GM12891 (cell line): ENCODE results near the gene SMARCD2.
"Not testable (repeated sequence)": the region's sequence is repeated elsewhere in the genome, so short reads cannot be mapped to it uniquely, and the experiment has no call there.

ENCODE experiments used
- DNase-seq: peaks from one replicate; pipeline ENCODE4 v3.0.0; 2011; ENCODE audit warnings: low spot score; ENCODE audit not compliant: insufficient read length
- FAIRE-seq: peaks from 2 replicates; lab custom pipeline; 2011; peaks lifted over from hg19 to GRCh38; lab: Jason Lieb, UNC
- PAX5 ChIP-seq: IDR thresholded peaks from 2 replicates; pipeline ENCODE4 v1.6.1; 2011; ENCODE audit warnings: low read length, moderate library complexity, mild to moderate bottlenecking; ENCODE audit not compliant: insufficient read depth, severe bottlenecking
- POLR2A ChIP-seq: IDR thresholded peaks from 2 replicates; pipeline ENCODE4 v1.6.1; 2011; ENCODE audit warnings: low read depth, low read length, control low read depth
- POLR2AphosphoS5 ChIP-seq: IDR thresholded peaks from 2 replicates; pipeline ENCODE4 v1.6.1; 2011; ENCODE audit warnings: low read depth, low read length, control low read depth
- POU2F2 ChIP-seq: IDR thresholded peaks from 2 replicates; pipeline ENCODE4 v1.6.1; 2011; ENCODE audit warnings: low read depth, mild to moderate bottlenecking, control low read depth, low read length, moderate library complexity
- SPI1 ChIP-seq: IDR thresholded peaks from 2 replicates; pipeline ENCODE4 v1.6.1; 2011; ENCODE audit warnings: low read depth, low read length, control low read depth
- TAF1 ChIP-seq: IDR thresholded peaks from 2 replicates; pipeline ENCODE4 v1.6.1; 2011; ENCODE audit warnings: low read depth, low read length, control low read depth

SMARCD2 gene

GRCh38 chr17:63819131-63819530 is 23.4 kb downstream of the SMARCD2 start:
- no peak for FAIRE-seq
- DNase-seq, result no peak
- no peak for TF ChIP-seq POLR2AphosphoS5
- no peak for TF ChIP-seq TAF1
- no peak for TF ChIP-seq POU2F2
- TF ChIP-seq POLR2A, result no peak
- TF ChIP-seq PAX5, result no peak
- TF ChIP-seq SPI1, result no peak

- TF ChIP-seq POLR2A, result peak; percentile 28; the same call in 1 of the 2 replicates
- no peak for TF ChIP-seq POU2F2
- DNase-seq, result no peak
- FAIRE-seq, result no peak
Measured at GRCh38 chr17:63817736-63818385, 24.6 kb downstream of the SMARCD2 start.

GRCh38 chr17:63816669-63817068 is 25.8 kb downstream of the SMARCD2 start:
- TF ChIP-seq TAF1, result no peak
- TF ChIP-seq SPI1, result no peak
- FAIRE-seq, result no peak

GRCh38 chr17:63816123-63816522 is 26.4 kb downstream of the SMARCD2 start:
- TF ChIP-seq POU2F2 (no peak), SPI1 (no peak), TAF1 (no peak), POLR2A (no peak), PAX5 (no peak), POLR2AphosphoS5 (no peak)
- no peak for DNase-seq
- FAIRE-seq, result no peak

More at GRCh38 chr17:63816669-63817068, 25.8 kb downstream of the SMARCD2 start:
- DNase-seq, result no peak

- FAIRE-seq, result no peak
Measured at GRCh38 chr17:63809970-63810369, 32.5 kb downstream of the SMARCD2 start.

GRCh38 chr17:63805591-63805990 is 36.9 kb downstream of the SMARCD2 start:
- TF ChIP-seq SPI1, result no peak
- no peak for TF ChIP-seq TAF1
- TF ChIP-seq PAX5, result no peak
- no peak for TF ChIP-seq POLR2AphosphoS5
- no peak for TF ChIP-seq POU2F2
- TF ChIP-seq POLR2A, result no peak

More at GRCh38 chr17:63809970-63810369, 32.5 kb downstream of the SMARCD2 start:
- DNase-seq, result no peak
- TF ChIP-seq POLR2A (no peak), SPI1 (no peak), PAX5 (no peak), POU2F2 (no peak), TAF1 (no peak), POLR2AphosphoS5 (no peak)

GRCh38 chr17:63804328-63804727 is 38.2 kb downstream of the SMARCD2 start:
- no peak for TF ChIP-seq SPI1
- TF ChIP-seq TAF1, result no peak
- no peak for TF ChIP-seq PAX5
- TF ChIP-seq POLR2A, result no peak
- TF ChIP-seq POLR2AphosphoS5, result no peak
- no peak for TF ChIP-seq POU2F2
- FAIRE-seq (no peak), DNase-seq (no peak)

More at GRCh38 chr17:63805591-63805990, 36.9 kb downstream of the SMARCD2 start:
- FAIRE-seq, result no peak
- no peak for DNase-seq

GRCh38 chr17:63800783-63801182 is 41.7 kb downstream of the SMARCD2 start:
- TF ChIP-seq SPI1 (no peak), POLR2AphosphoS5 (no peak), PAX5 (no peak), POLR2A (no peak), TAF1 (no peak), POU2F2 (no peak)
- no peak for DNase-seq
- no peak for FAIRE-seq

- no peak for FAIRE-seq
- DNase-seq, result no peak
- TF ChIP-seq TAF1, result no peak
- TF ChIP-seq POLR2AphosphoS5, result no peak
- TF ChIP-seq PAX5, result no peak
- no peak for TF ChIP-seq POU2F2
- no peak for TF ChIP-seq SPI1
- TF ChIP-seq POLR2A, result no peak
Measured at GRCh38 chr17:63798572-63799106, 43.8 kb downstream of the SMARCD2 start.

GRCh38 chr17:63796375-63796774 is 46.1 kb downstream of the SMARCD2 start:
- FAIRE-seq, DNase-seq: not testable (repeated sequence)
